HL-60 (cell line): ENCODE results near the gene CDH6.

Source experiments
- DNase-seq, 2 experiments: peaks; one replicate each; pipeline ENCODE4 v3.0.0-alpha.2; 2010 to 2020; ENCODE audit warnings: low read depth in 1 of 2, low spot score in 1 of 2
- H3K27ac ChIP-seq: fragments of 250-450 bp; sonication (Bioruptor Pico); replicated peaks from 2 replicates; pipeline ENCODE4 v1.5.1; 2020; ENCODE audit warnings: mild to moderate bottlenecking, moderate library complexity
- H3K27me3 ChIP-seq: fragments of 250-450 bp; sonication (Bioruptor Pico); 2 replicates; pipeline ENCODE4 v1.5.1; 2021; ENCODE audit warnings: mild to moderate bottlenecking, moderate library complexity; ENCODE audit not compliant: insufficient read depth, poor library complexity, severe bottlenecking
- H3K4me3 ChIP-seq: replicated peaks from 2 replicates; pipeline ENCODE4 v1.5.1; 2011; ENCODE audit warnings: mild to moderate bottlenecking, control low read depth, low read length; ENCODE audit not compliant: insufficient read depth
- CTCF ChIP-seq: IDR thresholded peaks from one replicate; pipeline ENCODE4 v1.5.1; 2011; ENCODE audit warnings: low read length, control low read depth, inconsistent platforms; ENCODE audit not compliant: insufficient read depth
- GABPA ChIP-seq: IDR thresholded peaks from 2 replicates; pipeline ENCODE4 v1.6.1; 2012; ENCODE audit warnings: low read depth
- POLR2AphosphoS5 ChIP-seq: IDR thresholded peaks from 2 replicates; pipeline ENCODE4 v1.6.1; 2012; ENCODE audit warnings: low read depth
- REST ChIP-seq: IDR thresholded peaks from 2 replicates; pipeline ENCODE4 v1.6.1; 2012; ENCODE audit warnings: low read depth; ENCODE audit not compliant: insufficient replicate concordance
- SPI1 ChIP-seq: IDR thresholded peaks from 2 replicates; pipeline ENCODE4 v1.6.1; 2012; ENCODE audit warnings: low read depth, mild to moderate bottlenecking, borderline replicate concordance

CDH6 gene

GRCh38 chr5:31158686-31159085, 34.8 kb upstream of the CDH6 start:
- Histone ChIP-seq H3K4me3 (no peak overlapping the region), H3K27me3 (peaks cover 2% of the 10 kb centered on the region), H3K27ac (no peak overlapping the region)
- DNase-seq, result no peak
- no peak for TF ChIP-seq GABPA
- TF ChIP-seq REST, result no peak
- no peak for TF ChIP-seq CTCF
- TF ChIP-seq SPI1, result no peak
- no peak for TF ChIP-seq POLR2AphosphoS5

GRCh38 chr5:31161781-31162181, 31.7 kb upstream of the CDH6 start:
- Histone ChIP-seq H3K27me3 (no peaks in the 10 kb centered on the region), H3K4me3 (no peak overlapping the region), H3K27ac (no peak overlapping the region)
- no peak for TF ChIP-seq GABPA
- TF ChIP-seq SPI1, result no peak
- no peak for TF ChIP-seq CTCF
- no peak for TF ChIP-seq REST
- no peak for TF ChIP-seq POLR2AphosphoS5
- DNase-seq, result no peak

GRCh38 chr5:31165729-31166128, 27.8 kb upstream of the CDH6 start:
- TF ChIP-seq POLR2AphosphoS5, result no peak
- TF ChIP-seq GABPA, result no peak
- TF ChIP-seq REST, result peak; percentile 70
- Histone ChIP-seq H3K27me3 (no peaks in the 10 kb centered on the region), H3K27ac (no peak overlapping the region), H3K4me3 (no peak overlapping the region)
- no peak for DNase-seq

GRCh38 chr5:31169379-31169778, 24.1 kb upstream of the CDH6 start:
- Histone ChIP-seq H3K27ac (no peak overlapping the region), H3K4me3 (no peak overlapping the region), H3K27me3 (no peaks in the 10 kb centered on the region)
- TF ChIP-seq REST, result no peak
- no peak for TF ChIP-seq GABPA
- no peak for TF ChIP-seq POLR2AphosphoS5
- no peak for TF ChIP-seq CTCF
- no peak for TF ChIP-seq SPI1
- no peak for DNase-seq
